ENCODE measurements around the gene NPTX1.
A peak's percentile ranks its signal among the peaks of the same experiment; 100 is the strongest.

Gene NPTX1

DNA sequence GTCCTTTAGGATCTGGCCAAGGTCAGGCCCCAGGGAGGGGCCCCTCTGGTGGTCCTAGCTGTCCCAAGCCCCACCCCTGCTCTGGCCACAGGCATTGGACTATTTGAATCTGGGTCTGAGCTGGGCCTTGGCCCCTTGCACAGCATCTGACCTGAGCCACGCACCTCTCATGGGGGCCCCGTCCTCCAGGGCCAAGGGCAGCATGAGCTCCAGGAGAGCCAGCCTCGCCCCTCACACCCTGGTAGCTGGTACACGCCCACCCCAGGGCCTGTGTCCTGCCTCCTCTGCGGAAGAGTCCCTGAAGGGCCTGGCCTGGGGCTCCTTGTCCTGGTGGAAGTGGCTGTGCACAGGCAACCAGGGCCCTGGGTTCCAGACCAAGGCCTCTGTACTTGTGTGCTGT is 37.6 kb downstream of the NPTX1 start:
- DNase-seq (ENCODE audit: low spot score in 2 of 2) (no peak), ATAC-seq (no peak)
- H3K27ac Mint-ChIP-seq = no peak overlapping the region
- H3K36me3 Mint-ChIP-seq = no peaks in the 10 kb centered on the region
- H3K4me1 Mint-ChIP-seq = no peaks in the 10 kb centered on the region
- no peak overlapping the region for H3K4me3 Mint-ChIP-seq
- H3K9me3 Mint-ChIP-seq = no peaks in the 10 kb centered on the region

DNA sequence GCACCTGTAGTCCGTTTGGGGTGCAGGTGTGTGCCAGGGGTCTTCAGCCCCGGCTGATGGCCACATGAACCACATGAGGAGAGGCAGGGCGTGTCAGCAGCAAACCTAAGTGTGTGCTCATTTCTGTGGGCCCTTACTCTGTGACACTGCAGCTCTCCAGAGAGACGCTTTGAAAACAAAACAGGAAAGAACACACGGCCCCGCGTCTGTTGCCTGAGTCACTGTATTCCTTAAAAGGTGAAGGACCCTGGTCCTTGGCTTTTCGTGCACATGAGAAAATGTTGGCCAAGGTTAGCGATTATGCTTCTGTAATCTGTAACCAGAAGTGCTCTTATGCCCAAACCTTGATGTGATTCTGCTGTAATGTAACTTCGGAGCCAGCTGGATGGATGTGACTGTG is 38.9 kb downstream of the NPTX1 start:
- no peaks in the 10 kb centered on the region for H3K9me3 Mint-ChIP-seq
- no peak for ATAC-seq
- no peak overlapping the region for H3K4me3 Mint-ChIP-seq
- H3K27ac Mint-ChIP-seq = no peak overlapping the region
- DNase-seq (ENCODE audit: low spot score in 2 of 2) = no peak
- no peaks in the 10 kb centered on the region for H3K36me3 Mint-ChIP-seq
- no peaks in the 10 kb centered on the region for H3K4me1 Mint-ChIP-seq

DNA sequence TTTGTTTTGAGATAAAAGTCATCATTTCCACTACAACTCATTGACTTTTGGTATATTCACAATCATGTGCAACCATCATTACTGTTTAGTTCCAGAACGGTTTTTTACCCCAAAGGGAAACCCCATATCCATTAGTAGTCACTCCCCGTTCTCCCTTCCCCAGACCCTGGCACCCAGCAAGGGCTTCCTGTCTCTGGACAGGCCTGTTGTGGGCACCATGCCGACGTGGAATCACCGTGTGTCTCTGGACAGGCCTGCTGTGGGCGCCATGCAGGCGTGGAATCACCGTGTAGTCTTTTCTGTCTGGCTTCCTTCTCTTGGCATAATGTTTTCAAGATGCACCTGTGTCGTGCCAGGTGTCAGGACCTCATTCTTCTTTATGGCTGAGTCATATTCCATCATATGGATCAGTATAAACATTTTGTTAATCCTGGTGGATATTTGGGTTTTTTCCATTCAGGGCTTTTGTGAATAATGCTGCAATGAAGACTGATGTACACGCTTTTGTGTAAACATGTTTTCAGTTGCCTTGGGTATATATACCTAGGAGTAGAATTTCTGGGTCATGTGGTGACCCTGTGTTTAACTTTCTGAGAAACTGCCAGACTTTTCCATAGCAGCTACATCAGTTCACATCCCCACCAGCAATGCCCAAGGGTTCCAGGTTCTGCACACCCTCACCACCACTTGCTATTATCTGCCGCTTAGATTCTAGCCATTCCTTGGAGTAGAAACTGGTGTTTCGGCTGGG is 42.3 kb downstream of the NPTX1 start:
- H3K4me3 Mint-ChIP-seq = no peak overlapping the region
- DNase-seq (ENCODE audit: low spot score in 2 of 2) = no peak
- H3K36me3 Mint-ChIP-seq = no peaks in the 10 kb centered on the region
- no peaks in the 10 kb centered on the region for H3K4me1 Mint-ChIP-seq
- ATAC-seq = no peak
- H3K27ac Mint-ChIP-seq = no peak overlapping the region
- H3K9me3 Mint-ChIP-seq = no peaks in the 10 kb centered on the region

DNA sequence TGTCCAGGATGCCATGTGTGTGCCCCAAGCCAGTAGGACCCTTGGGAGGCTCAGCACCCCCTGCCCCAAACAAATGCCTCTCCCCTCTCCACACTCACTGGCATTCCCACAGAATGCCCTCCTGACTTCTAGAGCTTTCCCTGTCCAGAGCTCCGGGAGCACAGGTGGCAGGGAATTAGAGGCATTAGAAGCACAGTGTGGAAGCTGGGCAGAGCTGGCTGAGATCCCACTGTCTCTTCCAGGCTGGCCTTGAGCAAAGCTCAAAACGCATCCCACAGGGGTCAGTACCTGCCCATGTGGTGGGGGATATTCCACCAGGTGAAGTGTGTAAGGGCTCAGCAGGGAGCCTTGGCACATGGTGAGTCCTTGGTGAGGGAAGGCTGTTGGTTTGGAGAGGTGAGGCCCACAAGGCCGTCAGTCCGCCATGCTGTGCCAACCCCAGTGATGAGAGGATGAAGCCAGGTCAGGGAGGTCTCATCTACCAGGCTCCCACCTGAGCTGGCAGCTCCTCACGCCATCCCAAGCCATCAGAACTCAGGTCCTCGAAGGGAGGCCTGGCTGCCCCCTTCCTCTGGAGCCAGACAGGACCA is 43.4 kb downstream of the NPTX1 start:
- no peaks in the 10 kb centered on the region for H3K4me1 Mint-ChIP-seq
- no peaks in the 10 kb centered on the region for H3K36me3 Mint-ChIP-seq
- no peak overlapping the region for H3K4me3 Mint-ChIP-seq
- H3K27ac Mint-ChIP-seq = no peak overlapping the region
- H3K9me3 Mint-ChIP-seq = no peaks in the 10 kb centered on the region
- DNase-seq (ENCODE audit: low spot score in 2 of 2) = no peak
- no peak for ATAC-seq

DNA sequence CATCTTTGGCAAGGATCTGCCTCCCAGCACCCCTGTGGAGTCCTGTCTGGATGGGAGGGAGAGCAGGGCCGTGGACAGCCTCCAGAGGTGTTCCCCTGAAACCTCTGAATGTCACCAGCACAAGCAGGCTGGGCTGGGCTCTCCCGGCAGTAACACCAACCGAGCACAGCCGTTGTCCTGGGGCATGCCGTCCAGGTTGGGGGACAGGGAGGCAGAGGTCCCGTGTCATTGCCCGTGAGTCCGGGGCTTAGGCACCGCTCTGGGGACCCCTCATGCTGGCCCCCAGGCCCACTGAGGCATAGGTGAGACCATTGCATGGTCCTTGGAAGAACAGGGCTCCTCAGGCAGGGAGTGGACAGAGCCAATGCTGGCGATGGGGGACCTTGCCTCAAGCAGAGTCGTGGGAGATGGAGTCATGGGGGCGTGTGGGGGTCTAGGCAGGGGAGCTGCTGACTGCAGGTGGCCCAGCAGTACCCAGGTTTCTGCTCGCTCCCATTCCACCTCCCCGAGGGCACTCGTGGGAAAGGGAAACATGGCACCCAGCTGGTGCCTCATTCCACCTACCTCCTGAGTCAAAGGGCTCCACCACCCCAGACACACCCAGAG is 44.0 kb downstream of the NPTX1 start:
- DNase-seq (ENCODE audit: low spot score in 2 of 2) (no peak), ATAC-seq (no peak)
- no peaks in the 10 kb centered on the region for H3K4me1 Mint-ChIP-seq
- no peaks in the 10 kb centered on the region for H3K9me3 Mint-ChIP-seq
- H3K4me3 Mint-ChIP-seq = no peak overlapping the region
- no peaks in the 10 kb centered on the region for H3K36me3 Mint-ChIP-seq
- no peak overlapping the region for H3K27ac Mint-ChIP-seq

DNA sequence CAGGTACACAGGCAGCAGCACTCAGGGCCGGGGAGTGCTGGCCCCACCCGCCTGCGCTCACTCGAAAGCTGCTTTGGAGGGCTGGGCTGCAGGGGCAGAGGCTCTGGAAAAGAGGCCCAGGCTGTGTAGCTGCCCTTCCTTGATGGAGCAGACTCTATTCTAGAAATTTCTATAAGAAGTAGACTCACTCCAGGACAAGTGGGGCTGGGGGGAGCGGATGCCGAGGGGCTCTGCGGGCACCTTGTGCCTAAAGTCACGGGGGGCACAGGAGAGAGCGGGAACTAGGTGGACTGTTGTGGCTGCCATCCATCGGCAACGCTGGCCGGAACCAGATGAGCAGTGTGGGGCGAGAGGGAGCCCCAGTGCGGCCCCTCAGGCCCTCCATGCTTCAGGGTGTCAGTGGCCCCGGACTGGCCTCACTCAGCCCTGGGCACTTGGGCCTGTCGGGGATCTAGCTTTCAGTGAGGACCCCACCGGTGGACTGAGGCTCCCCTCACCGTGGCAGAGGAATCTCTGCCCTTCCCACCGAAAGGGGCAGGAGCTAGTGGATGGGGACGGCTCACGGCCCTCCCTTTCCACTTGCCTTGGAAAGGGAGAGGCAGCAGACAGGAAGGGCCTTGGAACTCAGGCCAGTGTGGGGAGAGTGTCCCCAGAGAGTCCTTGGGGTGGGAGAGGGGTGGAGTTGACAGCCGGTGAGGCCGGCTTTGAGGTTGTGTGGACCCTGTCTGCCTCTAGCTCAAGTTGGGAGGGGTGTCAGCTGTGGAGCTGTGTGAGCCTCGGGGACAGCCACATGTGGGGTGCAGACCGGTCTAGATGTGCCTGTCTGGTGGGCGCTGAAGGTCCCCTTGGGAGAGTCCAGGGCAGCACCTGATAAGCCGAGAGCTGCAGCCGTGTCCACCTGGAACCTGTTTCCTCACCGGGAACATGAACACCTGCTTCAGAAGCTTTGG is 44.9 kb downstream of the NPTX1 start:
- H3K4me1 Mint-ChIP-seq = peaks cover 8% of the 10 kb centered on the region
- no peak for DNase-seq (ENCODE audit: low spot score in 2 of 2)
- no peak overlapping the region for H3K27ac Mint-ChIP-seq
- no peak for ATAC-seq
- no peak overlapping the region for H3K4me3 Mint-ChIP-seq
- H3K9me3 Mint-ChIP-seq = no peaks in the 10 kb centered on the region
- no peaks in the 10 kb centered on the region for H3K36me3 Mint-ChIP-seq

DNA sequence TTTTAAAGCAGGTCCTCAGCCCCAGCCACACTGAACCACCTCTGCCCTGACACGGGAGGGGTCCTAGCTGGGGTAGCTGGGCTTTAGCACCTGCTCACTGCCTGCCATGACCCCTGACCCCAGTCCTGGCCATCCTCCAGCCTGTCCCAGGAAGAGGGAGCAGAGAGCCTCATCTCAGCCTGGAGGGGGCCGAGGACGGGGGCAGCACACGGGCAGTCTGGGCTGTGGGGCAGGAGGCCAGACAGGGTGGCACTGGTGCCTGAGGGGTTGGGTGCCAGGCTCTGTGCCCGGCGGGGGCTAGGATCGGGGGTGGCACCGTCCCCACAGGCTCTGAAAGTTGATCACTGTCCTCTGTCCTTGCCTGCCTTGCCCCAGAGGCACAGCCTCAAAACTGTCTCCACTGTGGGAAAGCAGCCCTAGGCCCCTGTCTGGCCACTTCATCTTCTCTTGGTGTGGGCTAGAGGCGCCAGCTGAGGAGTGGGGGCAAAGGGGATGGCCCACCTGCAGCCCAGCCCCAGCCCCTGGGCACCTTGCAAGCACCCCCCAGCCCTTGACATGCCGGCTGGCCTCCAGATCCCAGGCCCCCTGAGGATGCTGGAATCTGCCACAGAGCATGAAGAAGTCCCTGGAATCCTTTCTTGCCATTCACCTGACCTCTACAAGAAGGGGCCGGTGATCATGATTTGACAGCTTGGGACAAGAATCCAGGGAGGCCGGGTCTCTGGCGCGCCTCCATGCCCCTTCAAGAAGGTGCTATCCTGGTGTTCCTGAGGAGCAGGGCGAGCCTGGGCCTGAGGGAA is 45.8 kb downstream of the NPTX1 start:
- H3K36me3 Mint-ChIP-seq = no peaks in the 10 kb centered on the region
- H3K27ac Mint-ChIP-seq = no peak overlapping the region
- H3K4me1 Mint-ChIP-seq = peaks cover 16% of the 10 kb centered on the region
- H3K9me3 Mint-ChIP-seq = no peaks in the 10 kb centered on the region
- no peak for DNase-seq (ENCODE audit: low spot score in 2 of 2)
- H3K4me3 Mint-ChIP-seq = no peak overlapping the region
- no peak for ATAC-seq

DNA sequence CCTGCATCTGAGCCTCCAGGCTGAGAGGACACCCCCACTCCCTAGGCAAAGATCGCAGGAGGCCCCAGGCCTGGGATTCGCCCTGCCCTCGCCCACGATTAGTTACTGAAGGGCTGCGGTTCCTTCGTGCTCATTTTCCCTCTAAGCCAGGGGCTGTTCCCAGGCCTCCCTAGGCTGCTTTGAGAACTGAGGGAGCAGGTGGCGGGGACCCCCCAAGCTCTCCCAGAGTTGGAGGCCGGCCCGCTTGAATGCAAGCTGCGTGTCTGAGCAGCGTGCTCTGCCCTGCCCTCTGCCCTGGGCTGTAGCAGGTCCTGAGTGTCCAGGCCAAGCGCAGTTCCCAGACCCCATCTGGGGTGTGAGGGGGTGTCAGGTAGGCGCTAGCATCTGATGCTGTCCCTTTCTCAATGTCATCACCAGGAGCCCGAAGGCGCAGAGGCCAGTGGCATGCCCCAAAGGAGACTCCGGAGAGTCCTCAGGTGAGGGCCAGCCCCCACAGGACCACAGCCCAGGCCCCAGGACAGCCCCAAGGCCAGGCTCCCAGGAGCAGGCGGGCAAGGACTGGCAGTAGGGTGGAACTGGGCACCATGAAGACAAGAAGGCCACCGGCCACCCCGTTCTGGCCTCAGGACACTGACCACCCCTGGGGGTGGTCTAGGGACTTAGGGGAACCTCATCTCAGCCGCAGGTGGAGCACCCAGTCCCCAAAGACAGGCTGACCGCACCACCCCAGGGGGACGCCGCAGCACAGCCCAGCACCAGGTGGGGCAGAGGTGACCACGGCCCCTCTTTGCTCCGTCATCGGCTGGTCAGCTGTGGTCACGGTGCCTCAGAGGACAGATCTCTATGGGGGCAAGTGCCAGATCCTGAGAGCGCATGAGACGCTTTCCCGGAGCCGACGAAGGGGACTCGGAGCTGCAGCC is 46.8 kb downstream of the NPTX1 start:
- peaks cover 16% of the 10 kb centered on the region for H3K4me1 Mint-ChIP-seq
- no peak overlapping the region for H3K4me3 Mint-ChIP-seq
- H3K9me3 Mint-ChIP-seq = no peaks in the 10 kb centered on the region
- DNase-seq (ENCODE audit: low spot score in 2 of 2) = no peak
- no peak overlapping the region for H3K27ac Mint-ChIP-seq
- ATAC-seq = no peak
- no peaks in the 10 kb centered on the region for H3K36me3 Mint-ChIP-seq

DNA sequence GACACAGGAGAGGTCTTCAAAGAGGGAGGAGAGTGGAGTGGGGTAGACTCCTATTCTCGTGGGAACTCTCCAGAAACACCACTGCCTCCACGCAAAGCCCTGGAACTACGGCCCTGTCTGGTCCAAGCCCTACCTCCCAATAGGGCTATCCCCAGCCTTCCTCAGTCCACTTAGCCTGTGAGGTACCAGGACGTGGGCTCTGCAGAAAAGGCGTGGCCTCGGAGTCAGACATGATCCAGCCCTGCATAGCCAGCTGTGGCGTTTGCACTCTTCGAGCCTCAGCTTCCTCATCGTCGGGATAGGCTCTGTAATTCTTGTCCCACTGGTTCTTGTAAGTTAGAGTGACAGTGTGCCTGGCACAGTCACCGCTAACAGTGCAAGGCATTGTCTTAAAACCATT is 47.6 kb downstream of the NPTX1 start:
- ATAC-seq = no peak
- DNase-seq (ENCODE audit: low spot score in 2 of 2) = no peak
- Mint-ChIP-seq H3K9me3 (no peaks in the 10 kb centered on the region), H3K4me1 (peaks cover 20% of the 10 kb centered on the region), H3K4me3 (no peak overlapping the region), H3K36me3 (no peaks in the 10 kb centered on the region), H3K27ac (peak overlapping the region; percentile 43)

DNA sequence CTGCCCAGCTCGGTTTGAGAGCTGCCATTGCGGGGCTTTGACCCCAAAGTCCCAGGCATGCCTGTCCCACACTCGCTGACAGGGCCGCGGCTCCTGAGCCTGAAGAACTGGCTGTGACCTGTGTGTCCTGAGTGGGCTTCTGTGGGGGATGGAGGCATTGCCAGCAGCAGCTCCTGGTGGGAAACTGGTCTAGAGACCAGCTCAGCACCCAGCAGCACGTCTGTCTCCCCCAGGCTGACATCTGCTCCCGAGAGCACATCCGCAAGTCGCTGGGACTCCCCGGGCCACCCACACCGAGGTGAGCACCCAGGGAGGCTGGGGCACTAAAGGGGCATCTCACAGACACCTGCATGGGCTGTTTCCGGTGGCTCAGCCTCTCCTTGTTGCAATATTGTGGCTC is 48.0 kb downstream of the NPTX1 start:
- Mint-ChIP-seq H3K4me3 (no peak overlapping the region), H3K36me3 (no peaks in the 10 kb centered on the region), H3K9me3 (no peaks in the 10 kb centered on the region), H3K27ac (peak overlapping the region; percentile 43), H3K4me1 (peaks cover 22% of the 10 kb centered on the region)
- no peak for ATAC-seq
- no peak for DNase-seq (ENCODE audit: low spot score in 2 of 2)

DNA sequence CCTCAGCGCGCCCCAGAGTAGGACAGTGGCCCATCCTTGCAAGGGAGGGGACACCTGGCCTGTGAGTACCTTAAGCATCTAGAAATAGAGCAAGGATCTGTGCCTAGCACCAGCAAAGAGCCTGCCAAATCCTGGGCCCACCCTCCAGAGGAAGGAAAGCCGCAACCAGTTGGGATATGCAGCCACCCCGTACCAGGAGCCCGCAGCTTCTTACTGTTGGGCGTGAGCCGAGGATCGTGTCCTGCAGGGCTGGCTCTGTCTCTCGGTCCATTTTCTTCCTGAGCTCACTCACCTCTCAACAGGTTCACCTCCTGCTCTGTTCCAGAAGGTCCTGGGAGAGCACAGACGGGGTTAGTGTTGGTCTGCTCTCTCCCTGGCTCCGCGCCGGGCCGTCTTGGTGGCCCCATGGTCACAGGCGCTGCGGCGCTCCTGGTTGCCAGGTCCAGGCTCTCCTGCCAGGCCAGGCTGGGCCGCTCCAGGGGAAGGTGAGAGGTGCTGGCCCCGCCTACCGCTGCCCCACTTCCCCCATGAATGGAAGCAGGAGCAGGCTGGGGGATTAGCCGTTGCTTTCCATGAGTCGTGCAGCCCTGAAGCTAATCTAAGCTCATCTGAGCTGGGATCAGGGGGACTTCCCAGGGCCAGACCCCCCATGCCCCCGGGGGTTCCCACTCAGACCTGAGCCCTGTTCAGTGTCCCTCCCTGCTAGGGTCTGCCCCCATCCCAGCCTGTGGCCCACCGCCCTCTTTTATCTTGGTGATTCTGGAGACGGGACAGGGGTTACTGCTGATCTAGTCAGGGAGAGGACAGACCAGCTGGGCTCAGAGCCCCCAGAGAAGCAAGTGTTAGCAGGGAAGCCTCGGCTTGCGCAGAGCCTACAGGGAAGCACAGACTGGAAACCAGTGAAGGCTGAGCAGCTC is 48.8 kb downstream of the NPTX1 start:
- peaks cover 22% of the 10 kb centered on the region for H3K4me1 Mint-ChIP-seq
- H3K27ac Mint-ChIP-seq = no peak overlapping the region
- no peak for ATAC-seq
- no peak overlapping the region for H3K4me3 Mint-ChIP-seq
- no peaks in the 10 kb centered on the region for H3K36me3 Mint-ChIP-seq
- H3K9me3 Mint-ChIP-seq = no peaks in the 10 kb centered on the region
- DNase-seq (ENCODE audit: low spot score in 2 of 2) = no peak

DNA sequence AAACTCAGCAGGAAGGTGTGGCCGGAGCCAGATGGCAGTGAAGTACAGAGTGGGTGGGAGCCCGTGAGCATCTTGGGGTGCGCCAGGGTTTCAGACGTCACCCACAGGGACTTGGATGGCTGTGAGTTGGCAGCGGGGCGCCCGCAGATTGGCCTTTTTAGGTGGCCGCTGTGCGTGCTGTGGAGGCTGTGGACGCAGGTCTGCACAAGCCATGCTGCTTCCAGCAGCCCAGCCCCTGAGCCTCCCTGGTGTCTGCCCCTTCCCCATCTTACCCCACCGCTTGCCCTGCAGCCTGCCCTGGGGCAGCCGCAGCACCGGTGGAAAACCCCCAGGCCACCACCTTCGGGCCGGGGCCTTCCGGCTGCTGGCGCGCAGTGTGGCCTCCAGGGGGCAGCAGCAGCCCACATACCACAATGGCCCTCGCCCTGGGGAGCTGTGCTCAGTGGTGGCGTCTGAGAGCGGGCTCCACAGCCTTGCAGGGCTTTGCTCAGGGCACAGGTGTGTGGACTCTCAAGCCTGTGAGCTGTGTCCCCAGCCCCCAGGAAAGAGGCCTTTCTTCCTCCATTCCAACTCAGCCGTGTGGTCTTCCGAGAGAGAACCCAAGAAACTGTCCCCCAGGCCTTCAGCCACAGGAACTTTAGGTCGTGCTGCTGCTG is 49.6 kb downstream of the NPTX1 start:
- no peaks in the 10 kb centered on the region for H3K36me3 Mint-ChIP-seq
- peak overlapping the region; percentile 43 for H3K27ac Mint-ChIP-seq
- ATAC-seq (peak; percentile 94), DNase-seq (ENCODE audit: low spot score in 2 of 2) (peak; percentile 93 to 94)
- H3K4me3 Mint-ChIP-seq = peak overlapping the region; percentile 9
- peaks cover 22% of the 10 kb centered on the region for H3K4me1 Mint-ChIP-seq
- H3K9me3 Mint-ChIP-seq = no peaks in the 10 kb centered on the region

Measured in stimulated activated effector memory CD8-positive, alpha-beta T cell treated with anti-CD3 and anti-CD28 coated beads, Interleukin-12 subunit alpha, Interleukin-12 subunit beta, amount 100 ng/mL, for 72 hours (primary cell).